Right lung (tissue), 10 donors: Measurements from ENCODE around the gene PPP1R12A. TPM values are rescaled to one million over a fixed set of nuclear protein-coding genes. Genes with fewer than 3 reads are reported as not detected.
"Not testable (repeated sequence)": the region's sequence is repeated elsewhere in the genome, so short reads cannot be mapped to it uniquely, and the experiment has no call there.

ENCODE experiments used
- DNase-seq, 2 donors: peaks; one replicate each; pipeline ENCODE4 v3.0.0-alpha.2; 2013
- long read RNA-seq, 8 donors: transcript quantifications; one replicate each; lab custom pipeline, GENCODE V29; 2026
- polyA plus RNA-seq, 5 donors: library from polyadenylated mRNA; unstranded; fragments of 120-200 nt; gene quantifications; one replicate each; pipeline versions ENCODE4 v1.2.1 to v1.2.3, GENCODE V29; 2013; ENCODE audit warnings: inconsistent platforms in 1 of 5, low replicate concordance in 1 of 5; ENCODE audit not compliant: insufficient read length in 5 of 5, insufficient read depth in 1 of 5

PPP1R12A gene
- polyA plus RNA-seq, result 100 to 1,000 TPM in 4 of 5 donors, 10 to 100 TPM in 1; 66.7 to 160 (median 119) TPM
- long read RNA-seq, donor 1, transcript PPP1R12A-212 (3 exons, 443 nt), result major isoform, 5 of 34 reads
- long read RNA-seq, donor 1, partial matches to known transcripts, result 24 of 34 reads
- long read RNA-seq, donor 1, other reads (novel, unspliced or antisense), result 0 of 34 reads
- long read RNA-seq, donor 2, partial matches to known transcripts, result 19 of 22 reads
- long read RNA-seq, donor 2, other reads (novel, unspliced or antisense), result 0 of 22 reads
- long read RNA-seq, donor 3, transcript PPP1R12A-212 (3 exons, 443 nt), result major isoform, 5 of 31 reads
- long read RNA-seq, donor 3, partial matches to known transcripts, result 19 of 31 reads
- long read RNA-seq, donor 3, other reads (novel, unspliced or antisense), result 0 of 31 reads
- long read RNA-seq, donor 4, partial matches to known transcripts, result 23 of 30 reads
- long read RNA-seq, donor 4, other reads (novel, unspliced or antisense), result 0 of 30 reads
- long read RNA-seq, donor 5, full-length matches to known transcripts, result 17 of 70 reads
- long read RNA-seq, donor 5, partial matches to known transcripts, result 53 of 70 reads
- long read RNA-seq, donor 5, other reads (novel, unspliced or antisense), result 0 of 70 reads
- long read RNA-seq, donor 6, transcript PPP1R12A-212 (3 exons, 443 nt), result major isoform, 7 of 53 reads
- long read RNA-seq, donor 6, partial matches to known transcripts, result 45 of 53 reads
- long read RNA-seq, donor 6, other reads (novel, unspliced or antisense), result 0 of 53 reads
- long read RNA-seq, donor 7, full-length matches to known transcripts, result 5 of 92 reads
- long read RNA-seq, donor 7, partial matches to known transcripts, result 87 of 92 reads
- long read RNA-seq, donor 7, other reads (novel, unspliced or antisense), result 0 of 92 reads
- long read RNA-seq, donor 8, partial matches to known transcripts, result 13 of 18 reads
- long read RNA-seq, donor 8, other reads (novel, unspliced or antisense), result 0 of 18 reads

GRCh38 chr12:79935021-79935623 is at the start of gene PPP1R12A:
Gene PPP1R12A (minus strand): TSS chr12:79935097. CDS start chr12:79934931, 166 bp downstream.
- DNase-seq, result peak; percentile 99

GRCh38 chr12:79983986-79984620 is 49.2 kb upstream of the PPP1R12A start:
- no peak for DNase-seq

GRCh38 chr12:79983492-79983891 is 48.6 kb upstream of the PPP1R12A start:
- DNase-seq, result no peak

- no peak for DNase-seq
These were observed 47.5 kb upstream of the PPP1R12A start for GRCh38 chr12:79982086-79983062.

GRCh38 chr12:79978692-79979091 is 43.8 kb upstream of the PPP1R12A start:
- no peak for DNase-seq

DNA sequence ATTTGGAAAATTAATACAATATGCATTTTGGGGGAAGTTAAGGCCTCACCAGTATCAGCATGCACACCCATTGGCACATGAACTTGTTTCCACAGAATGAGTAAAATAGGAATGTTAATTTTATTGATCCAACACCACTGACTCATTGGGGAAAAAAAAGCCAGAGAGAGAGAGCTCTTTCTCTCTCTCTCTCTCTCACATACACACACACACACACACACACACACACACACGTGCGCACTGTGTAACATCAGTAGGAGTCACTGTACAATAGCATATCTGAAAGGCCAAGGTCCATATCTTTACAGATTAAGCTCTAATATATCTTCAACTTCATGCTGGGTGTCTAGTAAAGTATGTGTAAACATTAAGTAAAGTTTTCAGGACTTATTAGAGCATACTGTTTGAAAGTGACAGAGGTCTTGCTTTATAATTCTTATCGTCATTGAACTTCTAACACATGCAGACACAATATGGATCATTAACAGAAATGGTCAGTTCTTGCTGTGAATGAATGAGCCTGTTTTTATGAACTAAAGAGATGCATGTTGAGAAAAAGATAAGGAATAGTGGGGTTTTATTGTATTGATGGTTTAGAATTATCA is 43.1 kb upstream of the PPP1R12A start:
- not testable (repeated sequence) for DNase-seq

GRCh38 chr12:79975143-79975542 is 40.2 kb upstream of the PPP1R12A start:
- no peak for DNase-seq

- no peak for DNase-seq
These were observed 38.9 kb upstream of the PPP1R12A start for GRCh38 chr12:79973801-79974200.

- no peak for DNase-seq
These were observed 29.3 kb upstream of the PPP1R12A start for GRCh38 chr12:79964100-79964627.

DNA sequence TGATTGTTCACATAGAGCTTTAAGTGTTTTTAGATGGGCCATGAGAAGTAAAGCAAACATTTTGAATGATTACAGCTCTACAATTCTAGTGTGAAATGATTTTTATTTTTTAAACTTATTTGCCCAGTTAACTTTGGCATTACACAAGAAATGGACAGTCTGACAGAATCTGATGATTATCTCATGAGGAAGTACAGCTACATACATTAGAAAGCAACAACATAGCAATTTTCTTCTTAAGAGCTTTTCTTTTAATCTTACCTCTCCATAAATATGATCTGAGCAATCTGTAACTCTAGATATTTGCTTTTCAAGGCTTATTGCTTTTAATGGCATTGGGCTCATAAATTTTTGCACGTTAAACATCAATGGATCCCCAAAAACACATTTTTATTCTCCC is 26.5 kb upstream of the PPP1R12A start:
- DNase-seq, result no peak

GRCh38 chr12:79959484-79959883 is 24.6 kb upstream of the PPP1R12A start:
- DNase-seq, result no peak

- DNase-seq, result no peak
These were observed 22.0 kb upstream of the PPP1R12A start for GRCh38 chr12:79956896-79957295.

DNA sequence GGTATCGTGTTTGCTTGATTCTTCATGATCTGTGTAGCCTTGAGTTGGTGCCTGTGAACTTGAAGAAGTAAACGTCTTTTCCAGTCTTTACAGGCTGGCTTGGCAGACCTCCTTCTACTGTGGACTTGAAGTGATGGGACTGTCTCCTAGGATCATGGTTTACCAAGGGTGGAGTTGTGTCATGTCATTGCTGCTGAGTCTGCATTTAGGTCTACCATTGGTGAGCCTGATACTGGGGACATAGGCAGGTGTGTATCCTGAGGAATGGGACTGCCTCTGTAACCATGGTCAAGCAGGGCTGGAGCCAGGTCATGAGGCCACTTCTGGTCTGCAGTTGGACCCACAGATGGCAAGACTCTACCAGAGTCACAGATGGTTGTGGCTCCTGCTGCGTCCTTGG is 20.7 kb upstream of the PPP1R12A start:
- DNase-seq, result no peak

GRCh38 chr12:79954037-79954610 is 19.2 kb upstream of the PPP1R12A start:
- no peak for DNase-seq

DNA sequence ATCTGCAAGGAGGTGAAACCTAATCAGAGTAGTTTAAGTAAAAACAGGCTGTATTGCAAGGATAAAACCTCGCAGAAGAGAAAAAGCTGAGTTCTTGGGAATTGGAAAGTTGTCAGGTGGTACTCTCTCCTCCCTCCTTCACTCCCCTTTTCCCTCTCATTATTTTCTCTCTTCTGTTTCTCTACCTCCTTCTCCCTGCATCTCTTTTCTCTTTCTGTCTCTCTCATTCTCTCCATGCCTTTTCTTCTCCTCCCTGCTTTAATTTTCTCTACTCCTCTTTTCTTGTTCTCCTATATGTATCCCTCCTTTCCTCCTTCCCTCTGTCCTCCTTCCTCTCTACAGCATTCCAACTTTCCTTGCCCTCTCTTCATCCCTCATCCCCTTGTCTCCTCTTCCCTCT is 14.2 kb upstream of the PPP1R12A start:
- DNase-seq, result no peak

DNA sequence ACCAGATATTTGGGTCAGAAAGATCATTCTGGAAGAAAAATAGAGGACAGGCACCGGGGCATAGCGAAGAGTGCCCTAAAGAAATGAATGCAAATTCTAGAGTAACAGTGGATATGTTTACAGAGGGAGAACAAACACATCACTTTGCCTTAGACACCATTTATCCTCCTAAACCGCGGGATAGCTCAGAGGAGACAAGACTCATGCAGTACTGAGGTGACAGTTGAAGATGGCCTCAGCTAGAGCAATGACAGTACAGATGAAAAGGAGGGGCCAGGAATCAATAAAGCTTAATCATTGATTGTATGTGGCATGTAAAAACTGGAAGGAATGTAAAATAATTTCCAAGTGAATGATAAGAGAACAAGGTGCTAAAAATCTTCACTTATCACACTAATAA is 10.5 kb upstream of the PPP1R12A start:
- no peak for DNase-seq

- no peak for DNase-seq
These were observed 9.7 kb upstream of the PPP1R12A start for GRCh38 chr12:79944565-79944964.

DNA sequence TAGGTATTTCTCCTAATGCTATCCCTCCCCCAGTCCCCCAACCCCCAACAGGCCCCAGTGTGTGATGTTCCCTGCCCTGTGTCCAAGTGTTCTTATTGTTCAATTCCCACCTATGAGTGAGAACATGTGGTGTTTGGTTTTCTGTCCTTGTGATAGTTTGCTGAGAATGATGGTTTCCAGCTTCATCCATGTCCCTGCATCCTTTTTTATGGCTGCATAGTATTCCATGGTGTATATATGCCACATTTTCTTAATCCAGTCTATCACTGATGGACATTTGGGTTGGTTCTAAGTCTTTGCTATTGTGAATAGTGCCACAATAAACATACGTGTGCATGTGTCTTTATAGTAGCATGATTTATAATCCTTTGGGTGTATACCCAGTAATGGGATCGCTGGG is 7.9 kb upstream of the PPP1R12A start:
- DNase-seq, result not testable (repeated sequence)

GRCh38 chr12:79939728-79940310 is 4.9 kb upstream of the PPP1R12A start:
- no peak for DNase-seq
